Stomach (tissue), 9 donors: Measurements from ENCODE around the gene DCLK1. TPM values are rescaled to one million over a fixed set of nuclear protein-coding genes. Genes with fewer than 3 reads are reported as not detected.

Experiments
- DNase-seq, 2 donors: peaks; one replicate each; pipeline versions ENCODE4 v3.0.0 to v3.0.0-alpha.2; 2013 to 2019
- H3K27ac ChIP-seq, 5 donors: fragments of 200-600 bp in 4 of 5; sonication (generic) in 4 of 5; one replicate each; pipeline ENCODE4 v1.5.1; 2013 to 2019; ENCODE audit warnings: mild to moderate bottlenecking in 1 of 5, moderate library complexity in 1 of 5
- H3K27me3 ChIP-seq, 3 donors: fragments of 200-600 bp; sonication (generic); one replicate each; pipeline ENCODE4 v1.5.1; 2017 to 2019; ENCODE audit warnings: mixed run types in 1 of 3
- H3K36me3 ChIP-seq, 4 donors: fragments of 200-600 bp; sonication (generic); 1 replicate in 3 of 4; 2 replicates in 1 of 4; pipeline ENCODE4 v1.5.1; 2016 to 2019
- H3K4me1 ChIP-seq, 4 donors: fragments of 200-600 bp; sonication (generic); one replicate each; pipeline ENCODE4 v1.5.1; 2016 to 2019
- H3K4me3 ChIP-seq, 4 donors: fragments of 200-600 bp; sonication (generic) in 3 of 4; one replicate each; pipeline ENCODE4 v1.5.1; 2016 to 2019; ENCODE audit warnings: mild to moderate bottlenecking in 1 of 4
- H3K9me3 ChIP-seq, 4 donors: fragments of 200-600 bp; sonication (generic); one replicate each; pipeline ENCODE4 v1.5.1; 2016 to 2019
- EP300 ChIP-seq: sonication (generic); formaldehyde crosslinking; IDR thresholded peaks from one replicate; pipeline ENCODE4 v1.6.1; 2017; ENCODE audit warnings: antibody characterized with exemption
- POLR2A ChIP-seq, 4 donors: fragments of 450-650 bp; IDR thresholded peaks; one replicate each; pipeline ENCODE4 v1.6.1; 2016; ENCODE audit warnings: antibody characterized with exemption in 4 of 4, control low read depth in 2 of 4, mild to moderate bottlenecking in 1 of 4, moderate library complexity in 1 of 4
- POLR2AphosphoS5 ChIP-seq, 3 donors: sonication (generic); formaldehyde crosslinking; IDR thresholded peaks; one replicate each; pipeline ENCODE4 v1.6.1; 2016; ENCODE audit warnings: antibody characterized with exemption in 3 of 3
- WGBS, 5 donors: extraction: QIAGEN DNeasy Blood & Tissue Kit in 3 of 5; methylation state at CpG; one replicate each; pipeline versions ENCODE4 v1.1.5 to v1.1.7; 2013 to 2018; 5-methylcytosine and 5-hydroxymethylcytosine counted together
- intact Hi-C: fragments of 100-400 bp; cut with DNase I; formaldehyde crosslinking; loops from one replicate; pipeline ENCODE4 v1.15.1; 2023; ENCODE audit warnings: low total_unique reads
- polyA plus RNA-seq, 3 donors: library from polyadenylated mRNA; stranded (reverse); fragments of 200-250 nt; gene quantifications; one replicate each; pipeline ENCODE4 v1.2.3, GENCODE V29; 2013
- total RNA-seq, 5 donors: library from RNA; depleted of rRNA; stranded (reverse); fragments of >200 nt; gene quantifications; one replicate each; pipeline versions ENCODE4 v1.1.0 to v1.2.3, GENCODE V29; 2014 to 2016
- TF ChIP-seq, protein P1 (sequence below), 7 experiments: fragments of 450-650 bp in 4 of 7; fragments of 200-600 bp in 3 of 7; sonication (generic) in 3 of 7; IDR thresholded peaks; one replicate each; pipeline ENCODE4 v1.5.1; 2016 to 2019; ENCODE audit warnings: antibody characterized with exemption in 7 of 7, control low read depth in 2 of 7, mild to moderate bottlenecking in 1 of 7
- donor health status: healthy with polysubstance abuse.
- donor health status: Bipolar disorder and iron deficiency.
- donor health status: healthy.

The DCLK1 gene
- total and polyA plus RNA-seq, 8 donors: 0.68 to 36.7 (median 4.1) TPM

DNA sequence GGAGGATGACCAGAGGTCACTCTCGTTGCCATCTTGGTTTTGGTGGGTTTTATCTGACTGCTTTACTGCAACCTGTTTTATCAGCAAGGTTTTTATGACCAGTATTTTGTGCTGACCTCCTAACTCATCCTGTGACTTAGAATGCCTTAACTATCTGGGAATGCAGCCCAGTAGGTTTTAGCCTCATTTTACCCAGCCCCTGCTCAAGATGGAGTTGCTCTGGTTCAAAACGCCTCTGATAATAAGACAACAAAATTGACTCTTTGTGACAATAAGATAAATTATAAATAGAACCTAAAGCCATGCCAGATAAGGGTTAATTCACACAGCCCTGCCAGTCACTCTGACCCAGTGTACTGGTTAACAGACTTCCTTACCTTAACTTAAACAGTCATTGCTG, 387.0 kb downstream of the DCLK1 start:
- no peak for DNase-seq
- intact Hi-C loops: no loop called here
- TF ChIP-seq POLR2AphosphoS5 (IDR thresholded peaks at IDR 0.05): no peak
- TF ChIP-seq, protein P1, sequence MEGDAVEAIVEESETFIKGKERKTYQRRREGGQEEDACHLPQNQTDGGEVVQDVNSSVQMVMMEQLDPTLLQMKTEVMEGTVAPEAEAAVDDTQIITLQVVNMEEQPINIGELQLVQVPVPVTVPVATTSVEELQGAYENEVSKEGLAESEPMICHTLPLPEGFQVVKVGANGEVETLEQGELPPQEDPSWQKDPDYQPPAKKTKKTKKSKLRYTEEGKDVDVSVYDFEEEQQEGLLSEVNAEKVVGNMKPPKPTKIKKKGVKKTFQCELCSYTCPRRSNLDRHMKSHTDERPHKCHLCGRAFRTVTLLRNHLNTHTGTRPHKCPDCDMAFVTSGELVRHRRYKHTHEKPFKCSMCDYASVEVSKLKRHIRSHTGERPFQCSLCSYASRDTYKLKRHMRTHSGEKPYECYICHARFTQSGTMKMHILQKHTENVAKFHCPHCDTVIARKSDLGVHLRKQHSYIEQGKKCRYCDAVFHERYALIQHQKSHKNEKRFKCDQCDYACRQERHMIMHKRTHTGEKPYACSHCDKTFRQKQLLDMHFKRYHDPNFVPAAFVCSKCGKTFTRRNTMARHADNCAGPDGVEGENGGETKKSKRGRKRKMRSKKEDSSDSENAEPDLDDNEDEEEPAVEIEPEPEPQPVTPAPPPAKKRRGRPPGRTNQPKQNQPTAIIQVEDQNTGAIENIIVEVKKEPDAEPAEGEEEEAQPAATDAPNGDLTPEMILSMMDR (IDR thresholded peaks at IDR 0.05): no peak
- TF ChIP-seq POLR2A (IDR thresholded peaks at IDR 0.05): no peak
- TF ChIP-seq EP300: no peak
- Histone ChIP-seq H3K36me3 (no peaks in the 10 kb centered on the region), H3K27me3 (no peaks in the 10 kb centered on the region), H3K4me1 (peaks cover 0 to 4% (median 0%) of the 10 kb centered on the region in 4 donors), H3K27ac (no peak overlapping the region), H3K4me3 (no peak overlapping the region), H3K9me3 (no peaks in the 10 kb centered on the region)
- WGBS, 5 donors: 43 to 70% (median 58%) methylated on average over 2 of the region's 2 CpGs

DNA sequence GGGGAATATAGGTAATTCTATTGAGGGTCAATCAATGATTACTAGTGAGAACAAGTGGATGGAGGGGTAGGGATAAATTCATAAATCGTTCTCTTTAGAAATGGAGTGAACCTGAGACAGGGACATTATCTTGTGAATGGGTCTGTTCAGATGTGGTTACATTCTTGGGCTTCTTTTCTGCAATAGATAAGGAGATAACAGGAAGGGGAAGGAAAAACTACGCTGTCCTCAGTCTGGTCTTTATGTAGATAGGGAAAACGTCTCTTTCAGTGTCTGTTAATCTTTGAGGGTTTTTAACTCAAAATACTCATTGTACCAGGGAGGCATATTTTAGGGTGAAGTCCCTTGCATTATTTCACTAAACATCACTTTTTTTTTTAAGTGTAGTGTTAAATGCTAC, 388.0 kb downstream of the DCLK1 start:
- Histone ChIP-seq H3K4me3 (no peak overlapping the region), H3K4me1 (peaks cover 0 to 4% (median 0%) of the 10 kb centered on the region in 4 donors), H3K36me3 (no peaks in the 10 kb centered on the region), H3K27ac (no peak overlapping the region), H3K27me3 (no peaks in the 10 kb centered on the region), H3K9me3 (no peaks in the 10 kb centered on the region)
- no peak for DNase-seq
- TF ChIP-seq, protein P1 (IDR thresholded peaks at IDR 0.05): no peak
- no peak for TF ChIP-seq POLR2AphosphoS5 (IDR thresholded peaks at IDR 0.05)
- TF ChIP-seq EP300: no peak
- TF ChIP-seq POLR2A (IDR thresholded peaks at IDR 0.05): no peak
- intact Hi-C loops: no loop called here
- 67 to 78% (median 74%) methylated on average over 3 of the region's 3 CpGs for WGBS, 5 donors

DNA sequence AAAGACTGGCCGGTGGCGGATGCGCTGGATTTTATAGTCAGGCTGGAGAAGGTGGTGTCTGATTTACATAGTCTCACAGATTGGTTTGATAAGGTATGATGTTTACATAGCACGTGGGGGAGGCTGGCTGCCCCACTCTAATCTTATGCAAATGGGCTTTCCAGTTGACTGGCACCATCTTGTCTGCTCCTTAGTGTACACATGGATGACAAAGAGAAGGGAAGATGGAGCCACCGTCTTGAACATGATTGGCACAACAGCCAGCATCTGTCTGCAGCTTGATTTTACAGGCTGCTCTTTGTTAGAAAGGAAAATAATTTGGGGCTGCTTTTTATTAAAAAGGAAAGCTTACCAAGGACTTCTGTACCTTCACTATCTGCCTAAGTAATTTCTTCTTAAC, 389.5 kb downstream of the DCLK1 start:
- intact Hi-C loops: no loop called here
- WGBS, 5 donors: 73 to 78% (median 75%) methylated on average over 5 of the region's 5 CpGs
- peaks cover 0 to 4% (median 0%) of the 10 kb centered on the region in 4 donors for H3K4me1 ChIP-seq
- H3K36me3 ChIP-seq: no peaks in the 10 kb centered on the region
- H3K9me3 ChIP-seq: no peaks in the 10 kb centered on the region
- no peak overlapping the region for H3K4me3 ChIP-seq
- H3K27me3 ChIP-seq: no peaks in the 10 kb centered on the region
- no peak overlapping the region for H3K27ac ChIP-seq
- TF ChIP-seq, protein P1 (IDR thresholded peaks at IDR 0.05): no peak
- TF ChIP-seq POLR2A (IDR thresholded peaks at IDR 0.05) (no peak), POLR2AphosphoS5 (IDR thresholded peaks at IDR 0.05) (no peak), EP300 (no peak)
- no peak for DNase-seq

DNA sequence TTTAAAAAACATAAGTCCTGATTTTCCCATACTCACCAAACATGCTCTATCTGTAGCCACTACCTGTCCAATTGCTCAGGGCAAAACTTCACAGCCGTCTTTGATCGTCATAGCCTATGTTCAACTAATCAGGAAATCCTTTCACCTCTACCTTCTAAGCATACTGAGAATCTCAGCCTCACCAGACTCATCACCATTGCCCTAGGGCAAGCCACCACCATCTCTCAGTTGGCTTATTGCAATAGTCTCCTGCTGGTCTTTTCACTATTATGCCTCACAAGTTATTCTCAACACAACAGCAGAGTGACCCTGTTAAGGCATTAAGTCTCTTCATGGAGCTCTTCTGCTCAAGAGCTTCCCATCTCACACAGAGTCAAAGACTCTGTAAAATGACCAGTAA, 394.3 kb downstream of the DCLK1 start:
- H3K27me3 ChIP-seq: no peaks in the 10 kb centered on the region
- H3K4me3 ChIP-seq: no peak overlapping the region
- 38 to 48% (median 45%) methylated on average over 2 of the region's 2 CpGs for WGBS, 5 donors
- DNase-seq: no peak
- H3K9me3 ChIP-seq: no peaks in the 10 kb centered on the region
- TF ChIP-seq POLR2AphosphoS5 (IDR thresholded peaks at IDR 0.05): no peak
- TF ChIP-seq POLR2A (IDR thresholded peaks at IDR 0.05): no peak
- no peak for TF ChIP-seq EP300
- TF ChIP-seq, protein P1 (IDR thresholded peaks at IDR 0.05): no peak
- peaks cover 0 to 20% (median 6%) of the 10 kb centered on the region in 4 donors for H3K4me1 ChIP-seq
- intact Hi-C loops: no loop called here
- no peaks in the 10 kb centered on the region for H3K36me3 ChIP-seq
- H3K27ac ChIP-seq: no peak overlapping the region
